Suprapubic skin (tissue), 3 donors: ENCODE data around the gene CNNM2.

Experiments
- EP300 ChIP-seq: sonication (generic); formaldehyde crosslinking; IDR thresholded peaks from one replicate; pipeline ENCODE4 v1.6.1; 2017; ENCODE audit warnings: antibody characterized with exemption
- POLR2A ChIP-seq, 2 donors: fragments of 450-650 bp; IDR thresholded peaks; one replicate each; pipeline ENCODE4 v1.6.1; 2017; ENCODE audit warnings: antibody characterized with exemption in 2 of 2, mild to moderate bottlenecking in 2 of 2, moderate library complexity in 2 of 2
- TF ChIP-seq, protein P1 (sequence below), 2 donors: fragments of 200-600 bp in 1 of 2; fragments of 450-650 bp in 1 of 2; sonication (generic) in 1 of 2; IDR thresholded peaks; one replicate each; pipeline ENCODE4 v1.5.1; 2016 to 2019; ENCODE audit warnings: antibody characterized with exemption in 2 of 2, mild to moderate bottlenecking in 1 of 2, moderate library complexity in 1 of 2

DNA sequence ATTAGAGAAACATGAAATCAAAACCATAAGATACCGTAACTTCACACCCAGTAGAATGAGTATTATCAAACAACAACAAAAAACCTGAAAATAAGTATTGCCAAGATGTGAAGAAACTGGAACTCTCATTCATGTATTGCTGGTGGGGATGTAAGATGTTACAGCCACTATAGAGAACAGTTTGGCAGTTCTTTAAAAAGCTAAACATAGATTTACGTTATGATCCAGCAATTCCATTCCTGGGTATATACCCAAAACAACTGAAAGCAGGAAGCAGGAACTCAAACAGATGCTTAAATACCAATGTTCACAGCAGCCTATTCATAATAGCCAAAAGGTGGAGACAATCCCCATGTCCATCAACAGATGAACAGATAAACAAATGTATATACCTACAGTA is 202.5 kb downstream of the CNNM2 start:
- TF ChIP-seq, protein P1, sequence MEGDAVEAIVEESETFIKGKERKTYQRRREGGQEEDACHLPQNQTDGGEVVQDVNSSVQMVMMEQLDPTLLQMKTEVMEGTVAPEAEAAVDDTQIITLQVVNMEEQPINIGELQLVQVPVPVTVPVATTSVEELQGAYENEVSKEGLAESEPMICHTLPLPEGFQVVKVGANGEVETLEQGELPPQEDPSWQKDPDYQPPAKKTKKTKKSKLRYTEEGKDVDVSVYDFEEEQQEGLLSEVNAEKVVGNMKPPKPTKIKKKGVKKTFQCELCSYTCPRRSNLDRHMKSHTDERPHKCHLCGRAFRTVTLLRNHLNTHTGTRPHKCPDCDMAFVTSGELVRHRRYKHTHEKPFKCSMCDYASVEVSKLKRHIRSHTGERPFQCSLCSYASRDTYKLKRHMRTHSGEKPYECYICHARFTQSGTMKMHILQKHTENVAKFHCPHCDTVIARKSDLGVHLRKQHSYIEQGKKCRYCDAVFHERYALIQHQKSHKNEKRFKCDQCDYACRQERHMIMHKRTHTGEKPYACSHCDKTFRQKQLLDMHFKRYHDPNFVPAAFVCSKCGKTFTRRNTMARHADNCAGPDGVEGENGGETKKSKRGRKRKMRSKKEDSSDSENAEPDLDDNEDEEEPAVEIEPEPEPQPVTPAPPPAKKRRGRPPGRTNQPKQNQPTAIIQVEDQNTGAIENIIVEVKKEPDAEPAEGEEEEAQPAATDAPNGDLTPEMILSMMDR (IDR thresholded peaks at IDR 0.05) = no peak
- TF ChIP-seq EP300 = no peak
- TF ChIP-seq POLR2A (IDR thresholded peaks at IDR 0.05) = no peak
